C1 segment of cervical spinal cord (tissue), 14 donors: ENCODE data around the gene FAM222B.
"Not testable (repeated sequence)": the region's sequence is repeated elsewhere in the genome, so short reads cannot be mapped to it uniquely, and the experiment has no call there.

Experiments used
- DNase-seq, 14 donors: peaks; one replicate each; lab custom pipeline; 2025; lab: John Stamatoyannopoulos, UW

FAM222B gene, protein sequence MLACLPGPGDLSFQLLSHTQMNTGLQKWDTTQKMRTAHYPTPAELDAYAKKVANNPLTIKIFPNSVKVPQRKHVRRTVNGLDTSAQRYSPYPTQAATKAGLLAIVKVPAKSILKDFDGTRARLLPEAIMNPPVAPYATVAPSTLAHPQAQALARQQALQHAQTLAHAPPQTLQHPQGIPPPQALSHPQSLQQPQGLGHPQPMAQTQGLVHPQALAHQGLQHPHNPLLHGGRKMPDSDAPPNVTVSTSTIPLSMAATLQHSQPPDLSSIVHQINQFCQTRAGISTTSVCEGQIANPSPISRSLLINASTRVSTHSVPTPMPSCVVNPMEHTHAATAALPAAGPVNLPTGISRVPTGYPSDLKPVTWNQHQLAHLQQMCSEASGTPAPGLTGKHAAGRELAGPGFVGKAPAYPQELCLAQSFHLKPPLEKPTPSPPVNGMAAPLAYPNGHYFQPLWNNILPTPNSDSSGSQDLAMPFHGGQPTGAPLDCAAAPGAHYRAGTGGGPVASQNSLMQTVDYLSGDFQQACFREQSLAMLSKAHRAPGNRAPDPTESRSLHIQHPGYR

DNA sequence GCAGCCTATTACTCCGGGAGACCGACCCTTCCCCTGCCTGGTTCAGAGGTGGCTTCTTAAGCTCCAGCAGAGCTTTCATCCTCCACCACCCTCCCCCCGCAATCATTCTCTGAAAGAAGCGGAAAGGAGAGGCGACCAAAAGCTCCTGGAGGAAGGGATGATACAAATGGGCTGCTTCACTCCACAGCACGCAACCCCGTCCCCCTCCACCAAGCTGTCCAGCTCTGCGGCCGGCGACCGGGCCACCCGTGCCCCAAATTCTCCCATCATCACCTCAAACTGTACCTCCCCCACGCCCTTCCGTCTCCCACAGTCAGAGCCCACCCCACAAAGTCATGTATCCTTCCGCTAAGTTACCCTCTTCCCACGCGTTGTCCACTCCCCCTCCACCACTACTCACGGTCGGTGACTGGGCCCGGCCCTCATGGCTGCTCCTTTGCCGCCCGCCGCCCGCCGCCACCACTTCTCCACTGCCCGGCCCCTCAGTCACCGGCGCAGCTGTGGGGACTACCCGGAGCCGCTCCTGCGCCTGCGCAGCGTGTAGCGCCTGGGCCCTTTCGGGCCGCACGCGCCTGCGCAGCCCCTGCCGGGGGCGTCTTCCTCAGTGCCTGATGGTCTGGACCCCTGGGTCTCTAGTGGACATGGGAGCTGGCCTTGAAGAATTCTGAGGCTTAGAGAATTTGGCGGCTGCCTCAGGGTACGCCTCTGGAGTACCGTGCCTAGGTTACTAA lies at the start of gene FAM222B:
TSS of gene FAM222B (minus strand) at position 509 of the 731 bp plus-strand sequence. CDS start 76,123 bp downstream, outside the sequence.
- peak in 13 of 14 donors; percentile 28 to 89 (median 74) for DNase-seq

DNA sequence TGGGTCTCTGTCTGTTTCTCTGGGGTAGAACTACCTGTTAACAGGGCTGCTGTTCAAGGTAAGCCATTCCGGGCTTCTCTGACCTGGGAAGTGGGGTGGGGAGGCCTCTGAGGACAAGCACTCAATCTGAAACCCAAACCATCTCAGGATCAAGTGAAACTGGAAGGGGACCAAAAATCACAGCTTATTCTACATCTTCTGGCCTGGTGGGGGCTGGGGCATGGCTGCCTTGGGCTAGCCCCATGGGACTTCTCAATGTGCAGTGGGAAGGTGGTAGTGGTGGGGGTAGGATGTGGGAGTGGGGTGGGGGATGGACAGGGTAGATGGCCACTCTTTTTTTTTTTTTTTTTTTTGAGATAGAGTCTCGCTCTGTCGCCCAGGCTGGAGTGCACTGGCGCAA lies 49.4 kb upstream of the FAM222B start:
- DNase-seq: no peak

DNA sequence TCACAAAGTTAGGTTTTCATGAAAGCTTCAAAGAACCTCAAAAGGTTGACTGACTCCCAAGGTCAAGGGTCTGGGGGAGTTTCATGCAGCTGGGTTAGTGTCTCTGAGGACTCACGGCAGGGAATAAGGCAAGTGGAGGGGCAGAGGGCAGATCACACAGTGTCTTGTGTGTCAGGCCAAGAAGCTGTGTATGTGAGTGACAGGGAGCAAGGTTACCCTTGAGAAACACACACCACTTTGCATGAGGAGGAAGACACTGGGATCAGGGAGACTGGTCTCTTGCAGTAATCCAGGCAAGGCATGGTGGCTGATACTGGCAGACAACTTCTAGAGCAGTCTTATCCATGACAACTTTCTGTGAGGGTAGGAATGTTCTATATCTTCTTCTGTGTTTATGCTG lies 48.6 kb upstream of the FAM222B start:
- no peak for DNase-seq

DNA sequence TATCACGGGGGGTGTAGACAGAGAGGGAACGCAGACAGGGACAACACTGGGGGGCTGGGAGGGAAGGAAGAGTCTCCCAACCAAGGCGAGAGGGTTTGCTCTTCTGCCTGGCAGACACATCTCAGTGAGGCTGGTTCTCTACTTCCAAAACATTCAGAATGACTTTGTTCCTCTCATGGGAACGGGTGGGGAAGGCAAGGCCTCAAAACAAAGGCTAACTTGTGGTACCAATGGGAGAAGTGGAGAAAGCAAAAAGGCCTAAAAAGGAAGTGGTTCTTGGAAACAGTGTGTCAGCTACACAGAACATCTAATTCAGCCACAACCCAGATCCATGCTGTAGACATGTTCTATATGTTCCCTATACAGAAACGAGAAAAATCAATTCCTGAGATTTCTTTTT lies 47.4 kb upstream of the FAM222B start:
- no peak for DNase-seq

DNA sequence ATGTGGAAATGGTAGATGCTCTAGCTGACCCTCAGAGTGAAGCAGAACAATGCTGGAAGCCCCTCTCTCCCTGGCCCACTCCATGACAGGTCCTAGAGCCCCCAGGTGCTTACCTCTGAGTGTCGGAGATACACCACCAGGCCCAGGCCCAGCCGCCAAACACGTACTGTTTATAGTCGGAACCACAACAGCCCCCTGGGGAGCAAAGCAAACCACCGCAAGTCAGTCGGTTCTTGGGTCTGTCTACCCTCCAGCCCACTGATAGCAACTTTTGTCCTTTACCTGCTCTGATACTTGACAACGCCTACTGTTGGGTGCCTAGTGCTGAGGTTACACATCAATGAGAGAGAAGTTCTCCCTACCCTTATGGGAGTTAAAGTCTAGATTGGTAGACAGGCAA lies 46.2 kb upstream of the FAM222B start:
- no peak for DNase-seq

DNA sequence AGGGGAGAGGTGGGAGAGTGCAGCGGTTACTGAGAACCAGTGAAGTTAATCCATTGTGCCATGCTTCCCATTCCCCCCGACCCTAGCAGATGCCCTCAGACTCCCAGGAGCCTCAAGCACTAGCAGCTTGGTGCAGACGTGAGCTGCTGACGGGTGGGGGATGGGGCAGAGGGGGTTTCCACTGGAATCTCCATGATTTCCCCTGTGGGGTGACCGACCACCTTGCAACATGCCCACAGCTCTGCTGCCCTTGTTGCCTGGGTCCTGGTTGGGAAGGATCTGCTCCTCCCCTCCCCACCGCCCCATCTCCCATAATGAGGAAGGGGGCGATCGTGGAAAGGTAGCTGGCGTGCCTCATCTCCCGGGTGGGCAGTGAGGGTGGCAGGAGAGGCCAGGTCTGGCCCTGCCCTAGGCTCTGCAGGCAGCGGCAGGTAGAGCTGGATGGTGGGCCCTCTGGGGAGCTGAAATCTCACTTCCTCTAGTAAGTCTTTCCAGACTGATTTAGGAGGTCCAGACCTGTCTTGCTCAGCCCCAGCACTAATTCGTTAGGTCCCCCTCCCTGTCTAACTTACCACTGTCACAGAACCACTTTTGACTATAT lies 45.4 kb upstream of the FAM222B start:
- DNase-seq: no peak

DNA sequence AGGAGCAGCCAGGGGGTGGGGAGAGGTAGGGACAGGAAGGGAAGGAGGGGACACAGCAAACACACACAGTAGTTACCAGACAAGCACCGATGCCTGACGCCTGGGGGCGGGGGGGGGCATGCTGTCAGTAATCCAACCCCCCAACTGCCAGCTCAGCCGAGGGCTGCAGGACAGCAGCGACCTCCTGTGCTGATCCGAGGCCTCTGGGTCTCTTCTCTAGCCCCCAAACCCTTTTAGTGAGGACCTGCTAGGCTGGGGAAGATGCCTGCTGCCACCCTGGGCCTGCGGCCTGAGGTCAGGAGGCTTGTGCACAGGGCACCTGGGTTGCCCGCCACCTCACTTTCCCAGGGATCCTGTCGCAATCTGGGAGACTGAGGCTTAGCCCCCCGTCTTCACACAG lies 43.4 kb upstream of the FAM222B start:
- DNase-seq: no peak

DNA sequence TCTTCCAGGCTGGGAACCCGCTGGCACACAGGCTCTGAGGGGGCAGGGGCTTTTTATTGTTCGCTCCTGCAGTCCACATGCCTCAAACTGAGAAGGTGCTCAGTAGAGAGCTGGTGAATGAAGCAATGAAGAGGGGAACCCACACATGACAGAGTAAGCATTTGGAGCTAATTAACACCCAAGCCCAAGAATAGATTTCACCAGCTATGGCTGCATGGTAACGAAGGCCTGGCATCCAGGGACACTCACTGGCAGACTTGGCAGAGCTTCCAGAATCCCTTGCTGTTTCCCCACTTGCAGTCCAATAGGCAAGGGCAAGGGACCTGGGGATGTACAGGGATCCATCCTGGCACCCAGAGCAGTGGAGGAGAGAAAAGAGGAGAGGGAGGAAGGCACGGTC lies 42.8 kb upstream of the FAM222B start:
- DNase-seq: no peak

DNA sequence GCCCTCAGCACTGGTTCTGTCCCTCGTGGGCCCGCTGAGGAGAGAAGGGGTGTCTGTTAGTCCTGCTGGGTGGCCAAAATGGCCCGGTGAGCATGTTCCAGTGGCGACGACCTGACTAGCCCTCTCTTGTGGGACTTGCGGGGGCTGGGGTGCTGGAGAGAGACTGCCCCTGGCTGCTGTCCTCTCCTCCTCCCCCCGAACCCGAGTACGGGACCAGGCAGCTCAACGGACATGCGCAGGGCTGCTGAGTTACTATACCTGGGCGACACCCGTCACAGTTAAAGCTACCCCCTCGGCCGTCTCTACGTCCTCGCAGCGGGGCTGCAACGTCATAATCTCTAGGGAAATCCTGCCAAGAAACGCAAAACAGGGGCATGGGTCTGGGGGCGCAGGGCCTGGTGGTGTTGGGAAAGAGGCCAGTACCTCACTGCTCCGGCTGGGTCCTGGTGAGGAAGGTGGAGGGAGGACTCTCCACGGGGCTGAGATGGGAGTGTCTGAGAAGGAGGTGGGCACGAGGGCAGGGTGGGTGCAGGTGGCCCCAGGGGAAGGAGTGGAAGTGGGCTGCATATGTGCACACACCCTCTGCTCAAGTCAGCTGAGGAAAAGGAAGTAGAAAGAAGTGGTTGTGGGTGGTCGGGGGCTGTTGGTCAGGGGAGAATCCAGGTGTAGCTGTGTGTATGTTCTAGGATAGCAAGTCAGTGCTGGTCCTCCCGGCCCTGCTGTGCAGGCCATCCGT lies 41.5 kb upstream of the FAM222B start:
- no peak for DNase-seq

DNA sequence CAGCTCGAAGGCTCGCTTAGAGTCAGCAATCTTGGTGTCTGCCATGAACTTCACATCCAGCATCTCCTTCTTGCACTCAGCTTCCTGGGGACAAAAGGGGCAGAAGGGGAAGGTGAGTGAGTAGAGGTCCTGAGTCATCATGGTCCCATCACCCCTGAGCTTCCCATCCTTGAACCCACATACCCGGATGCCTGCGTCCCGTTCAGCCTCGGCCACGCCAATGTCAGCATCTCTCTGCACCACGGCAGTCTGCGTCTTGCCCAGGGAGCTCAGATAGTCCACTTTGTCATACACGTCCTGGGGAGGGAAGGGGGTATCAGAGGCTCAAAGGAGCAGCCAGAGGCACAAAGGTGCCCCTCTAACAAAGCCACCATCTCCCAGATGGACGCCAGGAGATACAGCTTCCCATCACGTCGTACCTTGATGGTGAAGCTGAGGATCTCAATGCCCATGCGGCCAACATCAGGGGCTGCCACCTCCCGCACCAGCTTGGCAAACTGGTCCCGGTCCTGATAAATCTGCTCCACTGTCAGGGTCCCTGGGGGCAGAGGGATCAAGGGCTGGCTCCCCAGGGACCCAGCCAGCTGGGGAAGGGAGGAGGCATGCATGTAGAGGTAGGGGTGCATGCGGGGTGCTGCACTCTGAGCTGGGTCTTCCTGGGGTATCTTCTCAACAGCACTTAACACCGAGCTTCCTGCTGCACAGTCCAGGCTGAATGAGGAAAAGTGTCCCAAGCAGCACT lies 39.7 kb upstream of the FAM222B start:
- no peak for DNase-seq

DNA sequence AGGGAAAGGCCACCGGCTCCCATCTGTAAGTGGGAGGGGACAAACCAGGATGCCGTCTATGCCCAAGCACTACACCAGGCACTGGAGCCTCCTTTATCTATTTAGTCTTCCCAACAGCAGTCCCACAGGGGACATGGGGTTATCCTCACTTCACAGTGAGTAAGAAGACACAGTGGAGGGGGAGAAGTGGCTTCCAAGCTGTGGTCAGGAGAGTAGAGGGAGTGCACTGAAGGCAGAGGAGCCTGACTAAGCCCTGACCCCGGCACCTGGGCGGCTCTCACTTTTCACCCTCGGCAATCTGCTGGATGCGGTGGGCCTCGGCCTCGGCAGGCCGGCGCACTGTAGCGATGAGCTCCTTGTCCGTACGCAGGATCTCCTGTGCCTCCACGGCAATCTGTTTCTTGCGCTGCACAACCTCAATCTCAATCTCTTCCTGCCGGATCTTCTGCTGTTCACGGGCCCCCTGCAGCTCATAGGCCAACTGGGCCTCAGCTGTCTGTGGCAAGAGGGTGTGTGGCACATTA lies 39.0 kb upstream of the FAM222B start:
- no peak for DNase-seq

DNA sequence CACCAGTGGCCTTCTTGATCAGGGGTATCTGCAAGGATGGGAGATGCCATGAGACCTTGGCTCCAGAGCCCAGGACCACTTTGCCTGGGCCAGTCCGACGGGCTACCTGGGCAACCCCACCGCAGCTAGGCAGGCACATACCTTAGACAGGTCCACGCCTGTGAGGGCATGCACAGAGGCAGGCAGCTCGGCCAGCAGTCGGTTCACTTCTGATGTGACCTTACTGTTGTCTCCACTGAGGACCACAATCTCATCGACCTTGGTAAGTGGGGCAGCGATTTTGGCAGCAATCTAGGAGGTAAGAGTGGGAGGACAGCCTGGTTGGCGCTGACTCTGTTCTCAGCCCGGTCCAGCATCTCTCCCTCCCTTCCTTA lies 38.0 kb upstream of the FAM222B start:
- no peak for DNase-seq

DNA sequence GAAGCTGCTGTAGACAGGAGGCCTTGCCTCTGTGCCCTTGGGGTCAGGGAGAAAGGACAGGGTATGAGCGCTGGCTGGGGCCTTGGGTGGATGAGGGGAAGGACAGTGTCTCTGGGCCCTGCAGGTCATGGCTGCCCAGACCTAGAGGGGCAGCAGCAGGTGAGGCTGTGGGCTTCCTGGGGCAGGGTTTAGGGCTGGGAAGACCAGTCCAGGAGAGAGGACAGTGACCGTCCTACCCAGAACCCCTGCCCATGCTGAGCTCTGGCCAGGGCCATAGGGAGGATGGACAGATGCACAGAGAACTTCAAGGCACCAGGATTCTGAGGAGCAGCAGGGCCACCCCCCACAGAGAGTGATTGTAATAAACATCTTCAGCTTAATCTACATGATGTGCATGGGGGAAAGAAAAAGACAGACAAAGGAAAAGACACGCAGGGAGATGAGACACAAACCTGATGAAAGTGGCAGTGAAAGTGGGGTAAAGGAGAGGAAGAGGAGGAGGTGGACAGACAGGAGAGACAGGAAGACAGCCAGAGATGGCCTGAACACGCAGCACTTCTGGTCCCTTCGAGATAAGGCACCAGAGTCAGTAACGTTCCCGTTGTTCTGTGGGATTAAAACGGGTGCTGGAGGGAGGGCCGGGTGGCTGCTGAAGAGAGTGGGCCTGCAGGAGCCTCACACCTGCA lies 37.4 kb upstream of the FAM222B start:
- DNase-seq: no peak

DNA sequence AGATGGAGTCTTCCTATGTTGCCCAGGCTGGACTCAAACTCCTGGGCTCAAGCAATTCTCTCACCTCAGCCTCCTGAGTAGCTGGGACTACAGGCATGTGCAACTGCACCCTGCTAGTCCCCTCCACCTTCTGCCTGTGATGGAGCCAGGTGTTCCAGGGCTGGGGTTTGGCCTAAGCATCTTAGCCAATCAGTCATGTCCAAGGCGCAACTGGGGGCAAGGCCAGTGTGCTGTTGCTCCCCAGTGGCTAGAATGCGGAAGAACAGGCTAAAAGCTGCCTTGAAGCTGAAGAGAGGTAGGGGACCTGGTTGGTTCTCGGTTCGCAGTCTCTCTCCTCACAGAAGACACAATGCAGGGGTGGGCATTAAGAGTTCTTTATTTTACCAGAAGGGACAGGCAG lies 36.4 kb upstream of the FAM222B start:
- DNase-seq: no peak

DNA sequence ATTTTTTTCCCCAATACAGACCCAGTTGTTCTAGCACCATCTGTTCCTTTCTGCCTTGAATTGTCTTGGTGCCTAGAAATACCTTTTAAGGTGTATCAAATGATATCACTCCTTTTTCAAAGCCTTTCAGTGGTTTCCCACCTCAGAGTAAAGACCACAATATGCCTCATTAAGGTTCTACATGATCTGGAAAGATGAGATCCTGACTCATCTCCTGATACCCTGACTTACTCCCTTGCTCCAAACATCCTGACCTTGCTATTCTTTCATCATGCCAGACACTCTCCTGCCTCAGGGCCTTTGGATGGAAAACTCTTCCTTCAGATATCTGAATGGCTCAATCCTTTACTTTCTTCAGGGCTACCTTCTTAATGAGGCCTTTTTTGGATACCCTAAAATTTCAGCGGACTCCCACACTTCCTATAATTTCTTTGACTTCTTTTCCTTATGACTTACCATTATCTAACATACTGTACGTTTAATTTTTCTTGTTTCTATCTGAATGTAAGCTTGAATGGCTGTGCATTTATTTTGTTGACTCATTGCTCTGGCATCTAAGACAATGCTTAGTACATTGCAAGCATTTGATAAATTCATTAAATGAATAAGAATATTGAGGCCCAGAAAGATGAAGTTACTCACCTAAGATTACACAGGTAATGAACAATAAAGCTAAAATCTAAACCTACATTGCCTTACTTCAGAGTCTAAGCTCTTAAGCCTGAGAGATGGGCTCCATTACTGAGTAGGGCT lies 35.7 kb upstream of the FAM222B start:
- DNase-seq: no peak

DNA sequence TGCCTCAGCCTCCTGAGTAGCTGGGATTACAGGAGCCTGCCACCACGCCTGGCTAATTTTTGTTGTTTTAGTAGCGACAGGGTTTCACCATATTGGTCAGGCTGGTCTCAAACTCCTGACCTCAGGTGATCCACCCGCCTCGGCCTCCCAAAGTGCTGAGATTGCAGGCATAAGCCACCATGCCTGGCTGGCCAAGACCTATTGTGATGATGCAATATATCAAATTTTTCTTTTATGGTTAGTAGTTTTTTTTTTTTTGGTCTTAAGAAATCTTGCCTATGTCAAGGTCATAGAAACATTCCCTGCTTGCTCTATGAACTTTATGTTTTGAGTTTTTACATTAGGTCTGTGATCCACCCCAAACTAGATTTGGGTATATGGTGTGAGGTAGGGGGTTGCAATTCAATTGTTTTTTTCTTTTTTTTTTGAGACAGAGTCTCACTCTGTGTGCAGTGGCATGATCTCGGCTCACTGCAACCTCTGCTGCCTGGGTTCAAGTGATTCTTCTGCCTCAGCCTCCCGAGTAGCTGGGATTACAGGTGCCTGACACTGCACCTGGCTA lies 34.6 kb upstream of the FAM222B start:
- not testable (repeated sequence) for DNase-seq

DNA sequence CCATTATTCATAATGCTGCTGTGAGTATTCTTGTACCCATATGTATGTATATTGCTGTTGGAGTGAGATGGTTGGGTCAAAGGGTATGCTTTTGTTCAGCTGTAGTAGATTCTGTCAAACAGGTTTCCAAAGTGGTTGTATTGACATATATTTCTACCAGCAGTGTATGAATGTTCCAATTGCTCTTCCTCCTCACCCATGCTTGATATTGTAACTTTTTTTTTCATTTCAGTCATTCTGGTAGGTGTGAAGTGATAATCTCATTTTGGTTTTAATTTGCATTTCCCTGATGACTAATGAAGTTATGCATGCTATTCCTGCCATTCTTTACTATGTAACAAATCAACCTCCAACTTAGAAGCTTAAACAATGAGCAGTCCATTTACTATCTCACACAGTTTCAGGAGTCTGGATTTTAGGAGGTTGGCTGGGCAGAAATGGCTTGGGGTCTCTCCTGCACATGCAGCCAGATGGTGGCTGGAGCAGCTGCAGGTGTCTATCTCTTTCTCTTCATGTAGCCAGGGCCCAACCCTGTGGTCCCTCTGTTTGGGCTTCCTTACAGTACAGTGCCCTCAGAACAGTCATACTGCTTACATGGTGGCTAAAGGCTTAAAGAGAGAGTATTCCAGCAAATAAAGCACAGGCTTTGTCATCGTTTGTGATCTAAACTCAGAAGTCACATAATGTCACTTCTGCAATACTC lies 33.4 kb upstream of the FAM222B start:
- no peak for DNase-seq

DNA sequence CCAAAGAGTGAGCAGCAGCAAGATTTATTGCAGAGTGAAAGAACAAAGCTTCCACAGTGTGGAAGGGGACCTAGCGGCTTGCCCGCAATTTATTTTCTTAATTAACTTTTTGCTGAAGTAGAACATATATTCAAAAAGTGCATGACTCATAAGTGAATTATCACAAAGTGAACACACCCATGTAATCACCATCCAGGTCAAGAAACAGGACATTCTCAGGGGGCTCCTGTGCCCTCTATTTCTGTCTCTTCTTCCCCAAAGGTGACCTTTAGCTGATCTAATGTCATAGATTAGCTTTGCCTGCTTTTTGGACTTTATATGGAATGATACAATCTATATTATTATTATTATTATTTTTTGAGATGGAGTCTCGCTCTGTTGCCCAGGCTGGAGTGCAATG lies 32.2 kb upstream of the FAM222B start:
- no peak for DNase-seq
